Endodermal cell (in vitro differentiated cells): Measurements from ENCODE around the gene GLRA3. TPM values are rescaled to one million over a fixed set of nuclear protein-coding genes. Genes with fewer than 3 reads are reported as not detected.
A peak's percentile ranks its signal among the peaks of the same experiment; 100 is the strongest.
"Not testable (repeated sequence)": the region's sequence is repeated elsewhere in the genome, so short reads cannot be mapped to it uniquely, and the experiment has no call there.

Source experiments
- DNase-seq: peaks from one replicate; pipeline ENCODE4 v3.0.0-alpha.2; 2017
- H3K27ac ChIP-seq: 2 replicates; pipeline ENCODE4 v1.5.1; 2013; ENCODE audit warnings: mild to moderate bottlenecking, low read depth, low read length, moderate library complexity
- H3K27me3 ChIP-seq: 2 replicates; pipeline ENCODE4 v1.6.1; 2013; ENCODE audit warnings: mild to moderate bottlenecking, low read length, moderate library complexity; ENCODE audit not compliant: insufficient read depth, control insufficient read depth, poor library complexity, severe bottlenecking
- H3K36me3 ChIP-seq: 2 replicates; pipeline ENCODE4 v1.7.0; 2013; ENCODE audit warnings: mild to moderate bottlenecking, low read length, moderate library complexity; ENCODE audit not compliant: control insufficient read depth, insufficient read depth
- H3K4me1 ChIP-seq: one replicate; pipeline ENCODE4 v1.7.0; 2013; ENCODE audit warnings: low read length; ENCODE audit not compliant: control insufficient read depth, insufficient read depth
- H3K4me3 ChIP-seq: 2 replicates; pipeline ENCODE4 v1.5.1; 2013; ENCODE audit warnings: mild to moderate bottlenecking, low read length, moderate library complexity
- H3K9ac ChIP-seq: 2 replicates; pipeline ENCODE4 v1.6.1; 2013; ENCODE audit warnings: mild to moderate bottlenecking, low read length, moderate library complexity; ENCODE audit not compliant: poor library complexity, severe bottlenecking; ENCODE audit errors: extremely low read depth
- H3K9me3 ChIP-seq: 2 replicates; pipeline ENCODE4 v1.6.1; 2013; ENCODE audit warnings: mild to moderate bottlenecking, low read length, moderate library complexity; ENCODE audit not compliant: control insufficient read depth
- H3K27ac Mint-ChIP-seq: 2 replicates; pipeline ENCODE4 v1.8.0; 2020; ENCODE audit warnings: mixed read lengths
- H3K27me3 Mint-ChIP-seq: 2 replicates; pipeline ENCODE4 v1.8.0; 2021; ENCODE audit warnings: mild to moderate bottlenecking, mixed read lengths; ENCODE audit not compliant: insufficient read depth
- H3K36me3 Mint-ChIP-seq: 2 replicates; pipeline ENCODE4 v1.8.0; 2020; ENCODE audit warnings: low read depth, mixed read lengths
- H3K4me1 Mint-ChIP-seq: 2 replicates; pipeline ENCODE4 v1.8.0; 2020; ENCODE audit warnings: mixed read lengths
- H3K4me3 Mint-ChIP-seq: 2 replicates; pipeline ENCODE4 v1.8.0; 2020; ENCODE audit warnings: mild to moderate bottlenecking, moderate library complexity, mixed read lengths
- H3K9me3 Mint-ChIP-seq: 2 replicates; pipeline ENCODE4 v1.8.0; 2020; ENCODE audit warnings: mild to moderate bottlenecking, mixed read lengths
- CTCF ChIP-seq: fragments of 200-600 bp; sonication (generic); conservative IDR thresholded peaks from 2 replicates; pipeline ENCODE4 v1.5.0; 2021; ENCODE audit warnings: antibody characterized with exemption, mild to moderate bottlenecking
- WGBS, 2 experiments: methylation state at CpG; one replicate each; pipeline versions ENCODE4 v1.1.5 to v1.1.7; 2013; ENCODE audit warnings: missing lambda C conversion rate in 2 of 2, mixed read lengths in 1 of 2; ENCODE audit not compliant: insufficient coverage in 1 of 2, insufficient read length in 1 of 2; 5-methylcytosine and 5-hydroxymethylcytosine counted together
- total RNA-seq, 2 donors: library from RNA; stranded (reverse); fragmentation: NEBNext Ultra II Directional in 1 of 2; extraction: Animal tissue kit (Norgen Biotek cat#: 25700) in 1 of 2; gene quantifications; 2 replicates in 1 of 2; 3 replicates in 1 of 2; pipeline ENCODE4 v1.2.1, GENCODE V29; 2021

GLRA3 gene
- total RNA-seq, 2 donors from 2014 or later = 0.11 TPM; not detected in 1

- H3K27ac Mint-ChIP-seq = no peak overlapping the region
- no peak overlapping the region for H3K9ac ChIP-seq
- no peaks in the 10 kb centered on the region for H3K27me3 Mint-ChIP-seq
- no peaks in the 10 kb centered on the region for H3K27me3 ChIP-seq
- H3K4me1 ChIP-seq = no peaks in the 10 kb centered on the region
- H3K4me1 Mint-ChIP-seq = no peaks in the 10 kb centered on the region
- no peaks in the 10 kb centered on the region for H3K9me3 Mint-ChIP-seq
- peak; percentile 93 for TF ChIP-seq CTCF
- no peak for DNase-seq
- WGBS, 2 experiments = 61 to 100% methylated on average over 1 to 2 of the region's 2 CpGs
- no peak overlapping the region for H3K27ac ChIP-seq
- no peak overlapping the region for H3K4me3 Mint-ChIP-seq
- H3K4me3 ChIP-seq = no peak overlapping the region
- no peaks in the 10 kb centered on the region for H3K9me3 ChIP-seq
- H3K36me3 ChIP-seq = no peaks in the 10 kb centered on the region
- no peaks in the 10 kb centered on the region for H3K36me3 Mint-ChIP-seq
Measured at GRCh38 chr4:174631901-174632758, 196.9 kb downstream of the GLRA3 start.

- H3K27ac Mint-ChIP-seq, H3K4me1 Mint-ChIP-seq, H3K4me3 ChIP-seq, H3K4me3 Mint-ChIP-seq, DNase-seq, H3K27ac ChIP-seq, H3K36me3 Mint-ChIP-seq, H3K9ac ChIP-seq, H3K36me3 ChIP-seq, H3K27me3 ChIP-seq, H3K9me3 Mint-ChIP-seq, H3K27me3 Mint-ChIP-seq, H3K4me1 ChIP-seq, H3K9me3 ChIP-seq: not testable (repeated sequence)
- WGBS, 2 experiments = 94 to 100% methylated on average over 1 to 2 of the region's 2 CpGs
Measured at GRCh38 chr4:174629907-174630450, 199.1 kb downstream of the GLRA3 start.

GRCh38 chr4:174629265-174629664 is 199.8 kb downstream of the GLRA3 start:
- no peaks in the 10 kb centered on the region for H3K27me3 ChIP-seq
- H3K27ac Mint-ChIP-seq = no peak overlapping the region
- TF ChIP-seq CTCF = no peak
- H3K4me1 Mint-ChIP-seq = peaks cover 3% of the 10 kb centered on the region
- H3K36me3 Mint-ChIP-seq = no peaks in the 10 kb centered on the region
- no peak overlapping the region for H3K9ac ChIP-seq
- H3K4me3 ChIP-seq = no peak overlapping the region
- H3K27me3 Mint-ChIP-seq = no peaks in the 10 kb centered on the region
- no peak overlapping the region for H3K27ac ChIP-seq
- no peak for DNase-seq
- no peaks in the 10 kb centered on the region for H3K36me3 ChIP-seq
- H3K4me1 ChIP-seq = no peaks in the 10 kb centered on the region
- H3K9me3 ChIP-seq = no peaks in the 10 kb centered on the region
- H3K4me3 Mint-ChIP-seq = no peak overlapping the region
- WGBS, 2 experiments = 99 to 100% methylated on average over 2 of the region's 2 CpGs
- H3K9me3 Mint-ChIP-seq = peaks cover 6% of the 10 kb centered on the region
